AG08396 (cell line): ENCODE results near the gene PLEKHG2.

Experiments used
- DNase-seq: peaks from one replicate; pipeline ENCODE4 v3.0.0; 2012; ENCODE audit warnings: low spot score, mixed read lengths

Gene PLEKHG2

DNA sequence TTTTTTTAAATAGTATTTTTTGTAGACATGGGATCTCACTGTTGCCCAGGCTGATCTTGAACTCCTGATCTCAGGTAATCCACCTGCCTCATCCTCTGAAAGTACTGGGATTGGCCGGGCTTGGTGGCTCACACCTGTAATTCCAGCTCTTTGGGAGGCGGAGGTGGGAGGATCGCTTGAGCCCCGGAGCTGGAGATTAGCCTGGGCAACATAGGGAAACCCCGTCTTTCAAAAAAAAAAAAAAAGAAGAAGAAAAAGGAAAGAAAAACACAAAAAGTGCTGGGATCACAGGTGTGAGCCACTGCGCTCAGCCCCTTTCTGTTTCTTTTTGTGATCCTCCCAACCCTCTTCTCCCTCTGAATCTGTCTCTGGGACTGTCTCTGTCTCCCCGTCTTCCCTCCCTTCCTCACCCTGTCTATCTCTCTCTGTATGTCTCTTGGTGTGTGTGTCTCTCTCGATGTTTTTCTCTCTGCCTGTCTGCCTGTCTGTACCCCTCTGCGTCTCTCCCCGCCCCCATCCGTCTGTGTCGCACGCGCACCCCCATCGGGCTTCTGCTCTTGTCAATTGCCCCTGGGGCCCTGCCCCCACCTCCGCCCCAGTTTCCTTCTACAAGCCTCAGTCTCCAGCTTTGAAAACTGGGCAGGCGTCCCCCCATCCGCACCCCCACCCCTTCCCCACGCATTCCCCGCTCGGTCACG is 6.4 kb upstream of the PLEKHG2 start:
- no peak for DNase-seq

DNA sequence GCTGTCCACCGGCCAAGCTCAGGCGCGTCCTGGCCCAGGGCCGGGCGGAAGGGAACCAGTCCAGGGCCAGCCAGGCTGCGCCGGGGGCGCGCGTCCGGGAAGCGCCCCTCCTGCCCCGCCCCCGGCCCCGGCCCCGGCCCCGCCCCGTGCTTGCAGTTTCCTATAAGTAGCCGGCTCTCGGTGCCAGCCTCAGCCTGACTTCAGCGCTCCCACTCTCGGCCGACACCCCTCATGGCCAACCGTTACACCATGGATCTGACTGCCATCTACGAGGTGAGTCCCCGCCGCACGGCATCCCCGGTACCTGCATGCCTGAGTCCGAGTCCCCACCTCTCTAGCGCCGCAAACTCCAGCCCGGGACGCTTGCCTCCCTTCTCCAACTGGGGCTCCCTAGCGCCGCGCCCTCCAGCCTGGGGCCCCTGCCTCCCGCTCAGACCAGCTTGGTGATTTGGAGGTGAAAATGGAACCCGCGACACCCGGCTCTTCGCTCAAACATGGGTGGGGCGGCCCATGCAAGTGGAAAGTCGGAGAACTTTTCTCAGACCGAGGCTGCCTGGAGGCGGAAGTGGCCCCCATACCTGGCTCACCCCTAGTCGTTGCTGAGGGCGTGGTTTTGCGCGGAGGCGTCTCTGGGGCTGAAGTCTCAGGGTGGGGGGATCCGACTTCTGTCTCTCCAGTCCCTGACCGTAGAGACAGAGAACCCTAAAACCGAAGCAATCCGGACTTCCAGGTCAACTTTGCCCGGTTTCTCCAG is 5.6 kb upstream of the PLEKHG2 start, which contains the start of gene ZFP36:
Gene ZFP36, plus strand, starts transcription at position 192 of the 754 bp plus-strand sequence. Its CDS starts 58 bp downstream, at position 250.
- DNase-seq: peak; percentile 89

DNA sequence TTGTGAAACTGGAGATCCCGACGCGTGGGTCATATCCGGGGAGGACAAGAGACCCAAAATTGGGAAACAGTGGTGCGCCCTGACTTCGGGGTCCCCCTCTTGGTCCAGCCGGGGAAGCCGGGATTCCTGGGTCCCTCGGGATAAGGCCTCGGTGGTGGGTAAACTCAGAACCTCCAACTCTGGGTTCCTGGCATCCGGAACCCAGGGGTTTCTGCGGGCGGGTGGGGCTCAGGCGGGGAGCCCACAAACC is 5.1 kb upstream of the PLEKHG2 start:
- DNase-seq: no peak

DNA sequence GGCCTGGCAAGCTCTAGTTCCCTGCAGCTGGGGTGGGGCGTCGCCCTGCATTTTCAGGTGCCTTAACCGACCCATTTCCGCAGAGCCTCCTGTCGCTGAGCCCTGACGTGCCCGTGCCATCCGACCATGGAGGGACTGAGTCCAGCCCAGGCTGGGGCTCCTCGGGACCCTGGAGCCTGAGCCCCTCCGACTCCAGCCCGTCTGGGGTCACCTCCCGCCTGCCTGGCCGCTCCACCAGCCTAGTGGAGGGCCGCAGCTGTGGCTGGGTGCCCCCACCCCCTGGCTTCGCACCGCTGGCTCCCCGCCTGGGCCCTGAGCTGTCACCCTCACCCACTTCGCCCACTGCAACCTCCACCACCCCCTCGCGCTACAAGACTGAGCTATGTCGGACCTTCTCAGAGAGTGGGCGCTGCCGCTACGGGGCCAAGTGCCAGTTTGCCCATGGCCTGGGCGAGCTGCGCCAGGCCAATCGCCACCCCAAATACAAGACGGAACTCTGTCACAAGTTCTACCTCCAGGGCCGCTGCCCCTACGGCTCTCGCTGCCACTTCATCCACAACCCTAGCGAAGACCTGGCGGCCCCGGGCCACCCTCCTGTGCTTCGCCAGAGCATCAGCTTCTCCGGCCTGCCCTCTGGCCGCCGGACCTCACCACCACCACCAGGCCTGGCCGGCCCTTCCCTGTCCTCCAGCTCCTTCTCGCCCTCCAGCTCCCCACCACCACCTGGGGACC is 4.6 kb upstream of the PLEKHG2 start:
- no peak for DNase-seq

DNA sequence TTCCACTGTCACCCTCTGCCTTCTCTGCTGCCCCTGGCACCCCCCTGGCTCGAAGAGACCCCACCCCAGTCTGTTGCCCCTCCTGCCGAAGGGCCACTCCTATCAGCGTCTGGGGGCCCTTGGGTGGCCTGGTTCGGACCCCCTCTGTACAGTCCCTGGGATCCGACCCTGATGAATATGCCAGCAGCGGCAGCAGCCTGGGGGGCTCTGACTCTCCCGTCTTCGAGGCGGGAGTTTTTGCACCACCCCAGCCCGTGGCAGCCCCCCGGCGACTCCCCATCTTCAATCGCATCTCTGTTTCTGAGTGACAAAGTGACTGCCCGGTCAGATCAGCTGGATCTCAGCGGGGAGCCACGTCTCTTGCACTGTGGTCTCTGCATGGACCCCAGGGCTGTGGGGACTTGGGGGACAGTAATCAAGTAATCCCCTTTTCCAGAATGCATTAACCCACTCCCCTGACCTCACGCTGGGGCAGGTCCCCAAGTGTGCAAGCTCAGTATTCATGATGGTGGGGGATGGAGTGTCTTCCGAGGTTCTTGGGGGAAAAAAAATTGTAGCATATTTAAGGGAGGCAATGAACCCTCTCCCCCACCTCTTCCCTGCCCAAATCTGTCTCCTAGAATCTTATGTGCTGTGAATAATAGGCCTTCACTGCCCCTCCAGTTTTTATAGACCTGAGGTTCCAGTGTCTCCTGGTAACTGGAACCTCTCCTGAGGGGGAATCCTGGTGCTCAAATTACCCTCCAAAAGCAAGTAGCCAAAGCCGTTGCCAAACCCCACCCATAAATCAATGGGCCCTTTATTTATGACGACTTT is 3.9 kb upstream of the PLEKHG2 start:
- DNase-seq: no peak

DNA sequence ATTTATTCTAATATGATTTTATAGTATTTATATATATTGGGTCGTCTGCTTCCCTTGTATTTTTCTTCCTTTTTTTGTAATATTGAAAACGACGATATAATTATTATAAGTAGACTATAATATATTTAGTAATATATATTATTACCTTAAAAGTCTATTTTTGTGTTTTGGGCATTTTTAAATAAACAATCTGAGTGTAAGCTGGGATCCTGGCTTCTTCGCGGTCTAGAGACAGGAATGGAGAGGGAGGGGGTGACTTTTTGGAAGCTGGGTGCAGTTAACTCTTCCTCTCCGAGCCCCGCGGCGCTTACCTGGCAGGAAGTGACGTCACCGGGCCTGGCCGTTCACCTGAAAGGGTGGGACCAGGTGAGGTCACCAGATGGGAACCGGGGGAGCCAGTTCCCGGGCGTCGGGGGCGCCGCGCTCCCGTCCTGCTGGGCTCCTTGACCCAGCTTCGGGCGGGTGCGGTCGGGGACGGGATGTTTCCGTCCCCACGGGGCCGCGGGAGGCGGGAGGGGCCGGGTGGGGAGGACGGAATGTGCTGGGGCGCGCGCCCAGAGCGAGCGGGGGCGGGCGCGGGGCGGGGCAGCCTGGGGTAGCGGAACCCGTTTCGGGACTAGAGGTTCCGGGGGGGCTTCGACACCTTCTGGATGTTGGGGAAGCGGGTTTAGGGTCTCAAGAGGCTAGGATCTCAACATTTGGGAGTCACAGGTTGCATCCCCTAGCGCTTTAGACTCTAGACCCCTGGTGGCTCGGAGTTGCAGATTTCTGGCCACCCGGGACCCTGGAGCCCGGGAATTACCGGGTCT is 3.1 kb upstream of the PLEKHG2 start:
- DNase-seq: peak; percentile 76

DNA sequence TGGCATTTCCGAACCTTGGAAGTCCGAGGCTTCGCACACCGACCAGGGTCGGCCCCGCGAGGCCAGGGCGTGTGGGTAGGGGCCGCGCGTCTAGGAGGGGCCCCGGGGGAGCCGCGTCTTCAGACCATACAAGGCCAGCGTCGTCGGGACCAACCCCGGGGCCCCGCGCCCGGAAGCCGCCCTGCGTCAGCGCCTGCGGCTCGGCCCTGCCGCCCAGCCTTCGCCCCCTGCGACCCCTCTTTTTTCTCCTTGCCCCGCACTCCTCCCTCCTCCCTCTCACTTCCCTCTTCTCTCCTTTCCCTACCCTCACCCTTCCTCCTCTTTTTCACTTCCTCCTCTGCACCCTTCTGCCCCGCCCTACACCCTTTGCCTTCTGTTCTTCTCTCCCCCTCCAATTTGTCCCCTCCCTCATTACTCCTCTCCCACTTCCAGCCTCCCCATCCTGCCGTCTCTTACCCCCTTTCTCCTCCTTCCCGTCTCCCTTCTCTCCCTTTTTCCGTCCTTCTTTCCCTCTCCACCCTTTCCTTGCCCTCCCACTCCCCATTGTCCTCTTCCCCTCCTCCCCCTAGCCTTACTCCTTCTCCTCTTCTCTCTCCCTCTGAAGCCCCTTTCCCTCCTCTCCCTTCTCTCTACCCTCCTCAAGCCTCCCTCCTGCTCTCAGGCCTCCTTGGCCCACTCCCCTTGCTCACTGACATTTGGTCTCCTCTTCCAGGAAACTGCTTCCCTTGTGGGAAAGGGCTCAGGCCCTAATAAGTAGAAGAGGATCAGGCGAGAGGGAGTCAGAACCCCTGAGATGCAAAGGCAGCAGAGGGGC is 2.2 kb upstream of the PLEKHG2 start:
- DNase-seq: no peak

DNA sequence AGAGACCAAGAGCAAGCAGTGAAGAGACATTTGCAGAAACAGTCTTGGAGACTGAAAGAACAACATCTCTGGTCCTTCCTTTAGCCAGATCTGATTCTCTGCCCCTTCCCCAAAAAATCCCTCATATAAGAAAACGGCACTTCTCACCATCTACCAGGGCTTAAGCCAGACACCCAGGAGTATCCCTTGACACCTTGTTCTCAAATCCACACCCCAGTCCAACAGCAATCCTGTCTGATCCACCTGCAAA is 1.7 kb upstream of the PLEKHG2 start:
- DNase-seq: no peak

DNA sequence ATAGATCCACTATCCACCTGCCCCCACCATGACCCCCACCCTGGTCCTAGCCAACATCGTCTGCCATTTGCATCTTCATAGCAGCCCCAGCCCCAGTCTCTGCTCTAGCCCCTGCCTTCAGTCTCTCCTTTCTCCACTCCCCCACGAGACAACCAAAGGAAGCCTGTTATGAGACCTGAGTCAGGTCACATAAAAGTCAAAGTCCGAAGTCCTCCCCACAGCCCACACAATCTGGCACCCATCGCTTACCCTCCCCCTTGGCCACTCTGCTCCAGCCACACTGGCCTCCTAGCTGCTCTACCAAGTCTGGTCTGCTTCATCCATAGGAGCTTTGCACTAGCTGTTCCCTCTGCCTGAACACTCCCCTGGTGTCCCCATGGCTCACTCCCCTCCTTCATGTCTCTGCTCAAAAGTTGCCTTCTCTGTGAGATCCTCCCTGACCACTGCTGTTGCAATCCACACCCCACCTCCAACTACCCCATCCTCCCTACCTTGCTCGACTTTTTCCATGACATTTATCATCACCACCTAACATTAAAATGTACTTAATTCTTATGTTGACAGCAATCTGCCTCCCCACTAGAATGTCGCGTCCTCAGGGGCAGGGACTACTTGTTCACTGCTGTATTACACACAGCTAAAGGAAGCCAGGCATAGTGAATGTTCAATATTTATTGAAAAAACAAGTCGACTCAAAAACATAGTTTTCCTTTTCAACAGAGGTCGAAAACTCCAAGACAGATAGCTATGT is 1.2 kb upstream of the PLEKHG2 start:
- no peak for DNase-seq

DNA sequence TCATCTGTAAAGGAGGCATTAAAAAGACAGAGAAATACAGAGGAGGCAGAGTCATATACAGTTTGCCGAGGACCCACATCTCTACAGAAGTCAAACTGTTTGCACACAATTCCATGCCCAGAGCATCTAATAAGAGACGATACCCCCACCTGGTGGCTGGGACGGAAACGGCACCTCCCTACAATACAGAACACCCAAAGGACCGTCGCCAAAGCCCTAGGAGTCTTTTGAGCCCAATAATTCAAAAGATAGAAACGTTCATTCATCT is 703 bp upstream of the PLEKHG2 start:
- peak; percentile 79 for DNase-seq

DNA sequence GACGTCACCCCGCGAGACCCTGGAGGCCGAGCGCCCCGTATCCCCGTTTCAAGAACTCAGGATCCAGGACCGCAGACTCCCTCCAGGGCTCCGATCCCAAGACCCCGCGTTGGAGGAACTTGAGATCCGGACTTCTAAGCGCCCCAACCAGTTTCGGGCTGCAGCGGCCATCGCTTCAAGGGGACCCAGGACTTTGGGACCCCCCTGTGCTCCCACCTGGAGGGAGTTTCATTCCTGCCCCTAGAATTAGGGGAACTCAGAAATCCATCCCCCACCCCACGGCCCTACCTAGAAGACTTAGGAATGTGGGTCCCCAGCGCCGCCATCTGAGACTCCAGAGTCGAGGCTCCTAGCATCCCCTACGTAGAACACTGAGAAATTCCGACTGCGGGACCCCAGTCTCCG is 400 bp downstream of the PLEKHG2 start:
- no peak for DNase-seq

DNA sequence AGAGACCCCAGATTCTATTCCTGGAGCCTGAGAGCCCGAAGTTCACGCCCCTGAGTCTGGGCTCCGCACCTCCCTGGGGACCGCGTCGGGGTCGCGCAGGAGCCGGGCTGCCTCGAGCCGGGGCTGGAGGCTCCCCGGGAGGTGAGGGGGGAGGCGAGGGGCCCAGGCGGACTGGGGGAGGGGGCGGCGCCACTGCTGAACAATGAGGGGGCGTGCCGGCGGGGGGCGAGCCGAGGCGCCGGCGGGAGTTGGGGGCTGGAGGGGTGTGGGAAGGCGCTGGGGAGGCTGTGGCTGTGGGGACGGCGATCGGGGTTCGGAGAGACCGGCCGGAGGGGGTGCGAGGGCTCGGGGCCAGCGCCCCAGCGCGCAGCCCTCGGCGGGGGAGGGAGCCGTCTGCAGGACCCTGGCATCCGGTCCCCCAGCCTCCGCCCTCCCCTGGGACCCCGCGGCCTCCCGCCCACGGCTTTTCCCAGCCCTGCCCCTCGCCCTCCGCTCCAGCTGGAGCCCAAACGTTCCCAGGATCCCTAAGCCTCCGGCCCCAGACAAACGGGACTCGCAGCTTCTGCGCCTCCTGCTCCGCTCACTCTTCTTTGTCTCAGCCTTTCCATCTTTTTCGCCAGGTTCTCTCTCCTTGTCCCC is 922 bp downstream of the PLEKHG2 start:
- peak; percentile 70 for DNase-seq

DNA sequence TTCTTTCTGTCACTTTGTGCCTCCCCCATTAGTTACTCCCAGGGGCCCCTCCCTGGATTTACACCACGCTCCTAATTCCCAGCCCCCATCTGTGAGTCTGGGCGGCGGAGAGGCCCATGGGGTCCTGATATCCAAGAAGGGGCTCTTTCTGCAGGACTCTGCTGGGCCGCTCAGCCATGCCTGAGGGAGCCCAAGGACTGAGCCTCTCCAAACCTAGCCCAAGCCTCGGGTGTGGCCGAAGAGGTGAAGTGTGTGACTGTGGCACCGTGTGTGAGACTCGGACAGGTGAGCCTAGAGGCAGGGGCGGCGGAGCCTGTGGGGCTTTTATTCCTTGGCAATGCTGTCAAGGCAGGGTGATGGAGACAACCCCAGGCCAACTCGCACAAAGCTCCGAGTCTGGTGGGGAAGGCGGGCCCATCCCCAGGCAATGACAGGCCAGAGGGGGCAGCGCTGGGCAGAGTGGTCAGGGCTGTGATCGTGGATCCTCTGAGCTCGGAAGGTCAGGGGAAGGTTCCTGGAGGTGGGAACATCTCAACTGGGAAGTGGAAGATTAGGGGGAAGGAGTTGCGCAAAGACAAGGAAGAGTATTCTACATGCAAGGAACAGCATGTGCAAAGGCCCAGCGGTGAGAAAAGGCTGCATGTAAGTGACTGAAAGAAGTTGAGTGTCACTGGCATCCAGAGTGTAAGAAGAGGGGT is 1.6 kb downstream of the PLEKHG2 start:
- peak; percentile 55 for DNase-seq

DNA sequence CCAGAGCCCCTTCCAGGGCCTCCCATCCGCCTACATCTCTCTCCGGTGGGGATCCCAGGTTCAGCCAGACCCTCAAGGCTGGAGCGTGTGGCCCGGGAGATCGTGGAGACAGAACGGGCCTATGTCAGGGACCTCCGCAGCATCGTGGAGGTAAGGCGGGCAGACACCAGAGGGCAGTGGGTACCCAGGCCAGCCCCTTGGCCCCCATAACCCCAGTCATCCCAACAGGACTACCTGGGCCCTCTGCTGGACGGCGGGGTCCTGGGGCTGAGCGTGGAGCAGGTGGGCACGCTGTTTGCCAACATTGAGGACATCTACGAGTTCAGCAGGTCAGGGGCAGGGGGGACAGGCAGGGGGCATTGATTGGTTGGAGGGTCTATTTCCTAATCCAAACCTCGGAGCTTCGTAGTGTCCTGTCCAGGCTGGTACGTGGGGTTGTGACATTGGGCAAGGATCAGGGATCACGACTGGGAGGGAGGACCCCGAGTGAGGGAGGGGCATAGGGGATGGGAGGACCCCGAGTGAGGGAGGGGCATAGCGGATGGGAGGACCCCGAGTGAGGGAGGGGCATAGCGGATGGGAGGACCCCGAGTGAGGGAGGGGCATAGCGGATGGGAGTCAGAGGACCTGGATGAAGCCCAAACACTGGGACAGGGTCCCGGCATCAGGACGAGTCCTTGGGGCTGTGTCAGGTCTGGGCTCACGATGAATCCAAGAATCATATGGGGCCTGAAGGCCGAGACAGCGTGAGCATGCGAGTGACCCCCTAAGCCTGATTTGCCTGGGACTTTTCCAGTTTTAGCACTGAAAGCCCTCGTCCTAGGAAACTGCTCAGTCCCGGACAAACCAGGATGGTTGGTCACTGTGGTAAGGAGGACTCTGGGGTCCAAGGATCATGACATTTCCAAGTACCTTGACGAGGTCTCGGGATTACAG is 2.9 kb downstream of the PLEKHG2 start:
- no peak for DNase-seq

DNA sequence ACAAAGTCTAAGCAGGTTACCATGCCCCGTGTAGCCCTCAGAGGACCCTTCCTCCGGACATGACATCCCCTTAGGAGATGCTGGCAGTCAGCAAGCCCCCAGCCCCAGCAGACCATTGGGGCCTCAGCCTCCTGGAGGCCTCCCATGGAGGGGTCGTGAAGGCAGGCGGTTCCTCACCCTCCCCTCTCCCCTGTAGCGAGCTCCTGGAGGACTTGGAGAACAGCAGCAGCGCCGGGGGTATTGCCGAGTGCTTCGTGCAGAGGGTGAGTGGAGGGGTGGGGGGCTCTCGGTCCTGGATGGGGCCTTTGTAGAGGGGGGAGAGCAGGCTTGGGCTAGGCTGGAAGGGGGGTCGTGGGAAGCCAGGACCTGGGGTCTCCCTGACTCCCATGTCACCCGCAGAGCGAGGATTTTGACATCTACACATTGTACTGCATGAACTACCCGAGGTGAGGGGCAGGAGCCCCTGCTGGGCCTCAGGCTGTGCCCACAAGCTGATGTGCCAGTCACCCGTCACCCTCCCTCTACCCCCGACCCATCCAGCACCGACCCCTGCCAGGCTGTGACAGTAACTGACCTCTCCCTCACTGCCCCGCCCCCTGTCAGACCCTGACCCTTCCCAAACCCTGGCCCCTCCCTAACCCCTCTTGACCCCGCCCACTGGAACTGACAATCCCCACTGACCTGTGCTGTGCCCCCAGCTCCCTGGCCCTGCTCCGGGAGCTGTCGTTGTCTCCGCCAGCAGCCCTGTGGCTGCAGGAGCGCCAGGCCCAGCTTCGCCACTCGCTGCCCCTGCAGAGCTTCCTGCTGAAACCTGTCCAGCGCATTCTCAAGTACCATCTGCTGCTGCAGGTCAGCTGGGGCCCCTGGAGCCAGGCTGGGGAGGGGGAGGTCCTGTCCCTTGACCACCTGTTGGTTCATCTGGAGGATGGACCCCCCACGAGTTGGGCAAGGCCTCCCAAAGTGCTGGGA is 4.0 kb downstream of the PLEKHG2 start:
- no peak for DNase-seq

DNA sequence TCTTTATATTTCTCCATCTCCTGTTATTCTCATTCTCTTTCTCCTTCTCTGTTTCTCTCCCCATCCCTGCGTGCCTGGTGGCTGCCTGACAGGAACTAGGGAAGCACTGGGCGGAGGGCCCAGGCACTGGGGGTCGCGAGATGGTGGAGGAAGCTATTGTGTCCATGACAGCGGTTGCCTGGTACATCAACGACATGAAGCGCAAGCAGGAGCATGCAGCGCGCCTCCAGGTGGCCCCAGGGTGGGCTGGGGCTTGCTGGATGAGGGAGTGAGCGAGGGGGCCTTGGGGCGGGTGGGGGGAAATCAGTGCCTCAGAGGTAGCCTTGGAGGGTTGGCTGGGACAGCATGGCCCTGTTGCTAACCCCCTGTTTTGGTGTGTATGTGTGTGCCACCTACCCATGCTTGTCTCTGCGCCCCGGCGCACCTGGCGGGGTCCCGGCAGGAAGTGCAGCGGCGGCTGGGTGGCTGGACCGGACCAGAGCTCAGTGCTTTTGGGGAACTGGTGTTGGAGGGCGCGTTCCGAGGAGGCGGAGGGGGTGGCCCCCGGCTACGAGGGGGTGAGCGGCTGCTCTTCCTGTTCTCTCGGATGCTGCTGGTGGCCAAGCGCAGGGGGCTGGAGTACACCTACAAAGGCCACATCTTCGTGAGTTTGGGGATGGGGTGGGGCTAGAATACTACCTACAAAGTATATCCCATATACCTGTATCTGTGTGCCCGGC is 5.2 kb downstream of the PLEKHG2 start:
- no peak for DNase-seq
